HG02870 (cell line): Measurements from ENCODE around the gene ZBTB40.

Source experiments
- ATAC-seq: cut with Tn5 transposase; IDR thresholded peaks from one replicate; pipeline ENCODE4 v1.9.1; 2021; ENCODE audit warnings: mild to moderate bottlenecking, moderate library complexity; ENCODE audit not compliant: unreplicated experiment

ZBTB40 gene, protein sequence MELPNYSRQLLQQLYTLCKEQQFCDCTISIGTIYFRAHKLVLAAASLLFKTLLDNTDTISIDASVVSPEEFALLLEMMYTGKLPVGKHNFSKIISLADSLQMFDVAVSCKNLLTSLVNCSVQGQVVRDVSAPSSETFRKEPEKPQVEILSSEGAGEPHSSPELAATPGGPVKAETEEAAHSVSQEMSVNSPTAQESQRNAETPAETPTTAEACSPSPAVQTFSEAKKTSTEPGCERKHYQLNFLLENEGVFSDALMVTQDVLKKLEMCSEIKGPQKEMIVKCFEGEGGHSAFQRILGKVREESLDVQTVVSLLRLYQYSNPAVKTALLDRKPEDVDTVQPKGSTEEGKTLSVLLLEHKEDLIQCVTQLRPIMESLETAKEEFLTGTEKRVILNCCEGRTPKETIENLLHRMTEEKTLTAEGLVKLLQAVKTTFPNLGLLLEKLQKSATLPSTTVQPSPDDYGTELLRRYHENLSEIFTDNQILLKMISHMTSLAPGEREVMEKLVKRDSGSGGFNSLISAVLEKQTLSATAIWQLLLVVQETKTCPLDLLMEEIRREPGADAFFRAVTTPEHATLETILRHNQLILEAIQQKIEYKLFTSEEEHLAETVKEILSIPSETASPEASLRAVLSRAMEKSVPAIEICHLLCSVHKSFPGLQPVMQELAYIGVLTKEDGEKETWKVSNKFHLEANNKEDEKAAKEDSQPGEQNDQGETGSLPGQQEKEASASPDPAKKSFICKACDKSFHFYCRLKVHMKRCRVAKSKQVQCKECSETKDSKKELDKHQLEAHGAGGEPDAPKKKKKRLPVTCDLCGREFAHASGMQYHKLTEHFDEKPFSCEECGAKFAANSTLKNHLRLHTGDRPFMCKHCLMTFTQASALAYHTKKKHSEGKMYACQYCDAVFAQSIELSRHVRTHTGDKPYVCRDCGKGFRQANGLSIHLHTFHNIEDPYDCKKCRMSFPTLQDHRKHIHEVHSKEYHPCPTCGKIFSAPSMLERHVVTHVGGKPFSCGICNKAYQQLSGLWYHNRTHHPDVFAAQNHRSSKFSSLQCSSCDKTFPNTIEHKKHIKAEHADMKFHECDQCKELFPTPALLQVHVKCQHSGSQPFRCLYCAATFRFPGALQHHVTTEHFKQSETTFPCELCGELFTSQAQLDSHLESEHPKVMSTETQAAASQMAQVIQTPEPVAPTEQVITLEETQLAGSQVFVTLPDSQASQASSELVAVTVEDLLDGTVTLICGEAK

GRCh38 chr1:22451702-22452480 lies at the start of gene ZBTB40:
Gene ZBTB40, plus strand, starts transcription at chr1:22451851. Its CDS starts 38,098 bp downstream, at chr1:22489949.
- ATAC-seq = peak; percentile 80

GRCh38 chr1:22402356-22403053 lies 49.1 kb upstream of the ZBTB40 start:
- no peak for ATAC-seq

- no peak for ATAC-seq
Observed at GRCh38 chr1:22404486-22404885, 47.2 kb upstream of the ZBTB40 start.

DNA sequence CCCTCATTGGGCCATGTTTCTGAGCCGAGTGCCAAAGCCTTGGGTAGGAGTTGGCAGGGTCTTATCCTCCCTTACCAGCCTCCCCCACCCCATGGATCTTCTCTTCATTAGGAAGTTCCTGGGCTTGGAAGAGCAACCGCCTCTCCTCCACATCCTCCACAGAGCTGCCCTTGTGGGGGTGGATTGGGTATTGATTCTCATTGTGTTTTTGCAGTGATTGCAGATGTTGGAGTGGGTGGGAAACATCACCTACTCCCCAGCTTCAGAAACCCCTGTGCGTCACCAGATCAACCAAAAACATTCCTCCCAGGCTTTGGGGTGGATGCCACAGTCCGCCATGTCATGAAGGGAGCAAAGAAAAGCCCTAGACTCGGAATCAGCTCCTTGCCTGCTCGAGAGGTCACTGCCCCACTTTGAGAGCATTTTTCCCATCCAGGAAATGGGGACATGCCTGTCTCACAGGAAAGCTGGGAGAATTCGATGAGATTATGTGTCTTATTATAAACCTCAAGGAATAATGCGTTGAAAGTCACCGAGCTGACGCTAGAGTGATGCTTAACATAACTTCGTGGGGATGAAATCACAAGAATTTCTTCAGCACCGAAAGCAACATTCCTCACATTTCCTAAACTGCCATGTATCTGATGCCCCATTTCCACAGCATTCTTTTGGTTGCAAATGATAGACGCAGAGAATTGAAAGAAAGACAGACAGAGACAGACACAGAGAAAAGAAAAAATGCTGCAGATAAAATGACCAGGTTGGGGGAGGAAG lies 44.7 kb upstream of the ZBTB40 start:
- no peak for ATAC-seq

GRCh38 chr1:22408230-22408629 lies 43.4 kb upstream of the ZBTB40 start:
- ATAC-seq = no peak

DNA sequence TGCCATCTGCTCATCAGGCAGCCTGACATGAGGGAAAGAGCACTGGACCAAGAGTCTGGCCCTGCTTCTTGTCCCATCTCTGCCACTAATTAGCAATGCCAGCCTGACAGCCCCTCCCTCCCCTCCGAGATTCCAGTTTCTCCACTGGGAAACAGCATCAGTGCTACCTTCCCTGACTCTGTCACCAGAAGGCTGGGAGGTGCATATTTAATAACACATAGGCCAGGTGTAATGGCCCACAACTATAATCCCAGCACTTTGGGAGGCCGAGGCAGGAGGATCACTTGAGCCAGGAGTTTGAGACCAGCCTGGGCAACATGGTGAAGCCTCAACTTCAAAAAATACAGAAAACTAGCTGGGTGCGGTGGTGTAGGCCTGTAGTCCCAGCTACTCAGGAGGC lies 41.2 kb upstream of the ZBTB40 start:
- no peak for ATAC-seq

- ATAC-seq = no peak
Observed at GRCh38 chr1:22410928-22411495, 40.6 kb upstream of the ZBTB40 start.

DNA sequence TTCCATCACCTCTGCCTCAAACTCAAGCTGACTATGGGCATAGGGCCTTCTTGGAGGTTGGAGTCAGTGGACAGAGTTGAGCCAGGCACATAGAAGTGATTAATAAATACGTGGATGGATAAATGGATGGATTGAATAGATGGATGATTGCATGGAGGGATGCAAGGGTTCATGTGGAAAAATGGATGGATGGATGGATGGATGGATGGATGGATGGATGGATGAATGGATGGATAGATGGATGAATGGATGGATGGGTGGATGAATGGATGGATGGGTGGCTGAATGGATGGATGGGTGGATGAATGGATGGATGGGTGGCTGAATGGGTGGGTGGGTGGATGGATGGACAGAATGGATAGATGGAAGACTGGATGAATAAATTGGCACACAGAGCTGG lies 40.1 kb upstream of the ZBTB40 start:
- ATAC-seq = no peak

- ATAC-seq = no peak
Observed at GRCh38 chr1:22412932-22413727, 38.5 kb upstream of the ZBTB40 start.

DNA sequence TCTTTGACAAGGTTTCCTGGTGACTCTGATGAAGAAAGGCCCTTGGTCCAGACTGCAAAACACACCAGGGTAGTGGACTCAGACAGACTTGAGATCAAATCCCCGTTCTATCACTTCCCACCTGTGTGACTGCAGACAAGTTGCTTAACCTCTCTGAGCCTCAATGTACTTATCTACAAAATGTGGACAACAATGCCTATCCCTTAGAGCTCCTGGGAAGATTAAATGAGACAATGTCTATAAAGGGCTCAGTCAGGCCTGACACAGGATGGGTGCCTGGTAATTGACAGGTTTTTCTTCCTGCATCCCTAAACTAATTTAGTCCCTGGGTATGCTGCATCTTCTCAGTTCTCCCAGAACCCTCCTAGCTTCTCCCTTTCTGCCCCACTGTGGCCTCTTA lies 37.9 kb upstream of the ZBTB40 start:
- no peak for ATAC-seq

DNA sequence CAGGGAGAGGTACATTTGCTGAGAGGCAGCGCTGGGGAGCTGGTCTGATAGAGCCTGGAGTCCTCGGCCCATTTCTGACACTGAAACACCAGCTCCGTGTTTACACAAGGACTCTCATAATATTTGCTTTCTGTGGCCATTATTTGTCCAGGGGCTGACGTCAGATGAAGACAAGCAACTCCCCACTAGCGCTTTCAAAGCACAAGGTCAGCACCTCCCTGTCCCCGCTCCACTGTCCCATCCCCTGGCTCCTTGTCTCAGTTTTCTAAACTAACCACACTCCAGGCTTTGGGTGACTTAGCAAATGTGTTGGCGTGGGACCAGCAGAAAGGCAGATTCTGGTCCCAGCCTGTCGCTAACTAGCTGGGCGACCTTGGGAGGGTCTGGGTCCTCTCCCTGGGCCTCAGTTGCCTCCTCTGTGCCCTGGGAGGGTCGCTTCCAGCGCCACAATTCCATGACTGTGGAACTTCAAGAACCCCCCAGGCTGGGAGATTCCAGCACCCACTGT lies 37.4 kb upstream of the ZBTB40 start:
- ATAC-seq = no peak

- ATAC-seq = no peak
Observed at GRCh38 chr1:22415489-22415888, 36.2 kb upstream of the ZBTB40 start.

DNA sequence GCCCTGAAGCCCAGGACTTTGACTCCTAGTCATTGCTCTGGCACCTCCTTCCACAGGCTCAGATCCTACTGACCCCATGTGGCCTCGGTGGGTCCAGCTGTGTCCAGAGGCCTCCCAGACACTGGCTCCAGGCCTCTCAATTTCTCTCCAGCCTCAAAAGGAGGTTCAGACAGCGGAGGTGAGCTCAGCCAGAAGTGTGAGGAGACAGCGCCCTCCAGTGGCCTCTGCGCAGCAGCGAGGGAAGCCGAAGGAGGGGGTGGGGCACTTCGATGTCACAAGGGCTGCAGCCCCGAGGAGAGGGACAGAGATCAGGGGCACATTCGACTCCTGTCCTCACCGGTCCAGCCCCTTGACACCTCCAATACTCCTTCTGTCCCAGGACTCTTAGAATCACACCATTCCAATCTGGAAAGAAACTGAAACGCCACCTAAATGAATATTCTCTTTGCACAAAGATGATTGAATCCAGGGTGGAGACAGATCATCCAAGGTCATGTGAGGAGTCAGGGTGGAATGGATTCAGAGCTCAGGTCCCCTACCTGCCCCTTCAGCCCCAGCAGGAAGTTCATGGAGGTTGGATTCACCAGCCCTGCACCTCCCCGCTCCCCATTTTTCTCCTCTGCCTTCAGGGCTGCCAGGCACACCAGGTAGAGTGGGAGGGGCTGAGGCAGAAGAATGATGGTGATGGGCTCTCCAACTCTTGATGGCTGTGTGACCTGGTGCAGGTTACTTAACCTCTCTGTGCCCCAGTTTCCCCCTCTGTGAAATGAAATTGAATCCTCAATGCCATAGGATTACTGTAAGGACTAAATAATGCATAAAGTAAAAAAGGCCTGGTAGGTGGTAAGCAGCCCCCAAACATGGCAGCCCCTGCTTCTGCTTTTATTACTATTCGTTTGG lies 34.8 kb upstream of the ZBTB40 start:
- no peak for ATAC-seq

DNA sequence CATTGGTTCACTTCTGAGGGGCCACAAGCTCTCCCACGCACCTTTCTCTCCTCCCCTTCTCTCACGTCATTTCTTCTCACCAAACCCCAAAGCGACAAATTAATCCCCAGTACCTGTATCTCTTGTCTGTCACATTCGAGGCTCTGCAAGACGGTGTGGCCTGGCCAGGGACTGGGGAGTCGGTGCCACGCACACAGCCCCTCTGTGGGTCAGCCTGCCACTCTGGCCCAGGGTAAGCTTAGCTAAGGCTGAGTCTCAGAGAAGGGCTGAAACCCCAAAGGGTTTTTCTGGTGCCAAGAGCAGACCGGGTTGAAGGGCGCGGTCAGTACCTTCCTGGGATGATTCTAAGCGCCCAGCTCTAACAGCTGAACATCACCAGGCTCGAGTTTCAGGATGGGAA lies 34.2 kb upstream of the ZBTB40 start:
- ATAC-seq = no peak

GRCh38 chr1:22418312-22418711 lies 33.3 kb upstream of the ZBTB40 start:
- ATAC-seq = no peak

GRCh38 chr1:22418933-22419382 lies 32.7 kb upstream of the ZBTB40 start:
- no peak for ATAC-seq
